Measurements from ENCODE around the gene MDP1. TPM values are rescaled to one million over a fixed set of nuclear protein-coding genes. Genes with fewer than 3 reads are reported as not detected.
"Not testable (repeated sequence)": the region's sequence is repeated elsewhere in the genome, so short reads cannot be mapped to it uniquely, and the experiment has no call there.

Gene MDP1
- total RNA-seq, 4 donors from 2014 or later: 13.1 to 55.9 (median 25.4) TPM

DNA sequence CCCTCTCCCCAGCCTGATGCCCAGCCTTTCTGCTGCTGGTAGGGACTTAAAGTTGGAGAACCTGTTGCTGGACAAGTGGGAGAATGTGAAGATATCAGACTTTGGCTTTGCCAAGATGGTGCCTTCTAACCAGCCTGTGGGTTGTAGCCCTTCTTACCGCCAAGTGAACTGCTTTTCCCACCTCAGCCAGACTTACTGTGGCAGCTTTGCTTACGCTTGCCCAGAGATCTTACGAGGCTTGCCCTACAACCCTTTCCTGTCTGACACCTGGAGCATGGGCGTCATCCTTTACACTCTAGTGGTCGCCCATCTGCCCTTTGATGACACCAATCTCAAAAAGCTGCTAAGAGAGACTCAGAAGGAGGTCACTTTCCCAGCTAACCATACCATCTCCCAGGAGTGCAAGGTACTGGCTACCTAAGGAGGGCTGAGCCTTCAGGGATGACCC, 8.7 kb downstream of the MDP1 start:
- H3K4me3 ChIP-seq (replicated peaks in 1 of 3): no peak overlapping the region
- H3K27me3 ChIP-seq: no peaks in the 10 kb centered on the region
- no peak for DNase-seq
- peaks cover 22 to 31% of the 10 kb centered on the region in 2 donors for H3K36me3 ChIP-seq
- TF ChIP-seq, protein P1, sequence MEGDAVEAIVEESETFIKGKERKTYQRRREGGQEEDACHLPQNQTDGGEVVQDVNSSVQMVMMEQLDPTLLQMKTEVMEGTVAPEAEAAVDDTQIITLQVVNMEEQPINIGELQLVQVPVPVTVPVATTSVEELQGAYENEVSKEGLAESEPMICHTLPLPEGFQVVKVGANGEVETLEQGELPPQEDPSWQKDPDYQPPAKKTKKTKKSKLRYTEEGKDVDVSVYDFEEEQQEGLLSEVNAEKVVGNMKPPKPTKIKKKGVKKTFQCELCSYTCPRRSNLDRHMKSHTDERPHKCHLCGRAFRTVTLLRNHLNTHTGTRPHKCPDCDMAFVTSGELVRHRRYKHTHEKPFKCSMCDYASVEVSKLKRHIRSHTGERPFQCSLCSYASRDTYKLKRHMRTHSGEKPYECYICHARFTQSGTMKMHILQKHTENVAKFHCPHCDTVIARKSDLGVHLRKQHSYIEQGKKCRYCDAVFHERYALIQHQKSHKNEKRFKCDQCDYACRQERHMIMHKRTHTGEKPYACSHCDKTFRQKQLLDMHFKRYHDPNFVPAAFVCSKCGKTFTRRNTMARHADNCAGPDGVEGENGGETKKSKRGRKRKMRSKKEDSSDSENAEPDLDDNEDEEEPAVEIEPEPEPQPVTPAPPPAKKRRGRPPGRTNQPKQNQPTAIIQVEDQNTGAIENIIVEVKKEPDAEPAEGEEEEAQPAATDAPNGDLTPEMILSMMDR (IDR thresholded peaks at IDR 0.05): no peak
- no peak for TF ChIP-seq POLR2A (IDR thresholded peaks at IDR 0.05)
- intact Hi-C loops (cut with DNase I): no loop called here
- no peaks in the 10 kb centered on the region for H3K9me3 ChIP-seq
- 87 to 99% methylated on average over 5 of the region's 5 CpGs for WGBS, 2 donors
- peaks cover 0 to 3% of the 10 kb centered on the region in 2 donors for H3K4me1 ChIP-seq
- H3K27ac ChIP-seq: no peak overlapping the region

DNA sequence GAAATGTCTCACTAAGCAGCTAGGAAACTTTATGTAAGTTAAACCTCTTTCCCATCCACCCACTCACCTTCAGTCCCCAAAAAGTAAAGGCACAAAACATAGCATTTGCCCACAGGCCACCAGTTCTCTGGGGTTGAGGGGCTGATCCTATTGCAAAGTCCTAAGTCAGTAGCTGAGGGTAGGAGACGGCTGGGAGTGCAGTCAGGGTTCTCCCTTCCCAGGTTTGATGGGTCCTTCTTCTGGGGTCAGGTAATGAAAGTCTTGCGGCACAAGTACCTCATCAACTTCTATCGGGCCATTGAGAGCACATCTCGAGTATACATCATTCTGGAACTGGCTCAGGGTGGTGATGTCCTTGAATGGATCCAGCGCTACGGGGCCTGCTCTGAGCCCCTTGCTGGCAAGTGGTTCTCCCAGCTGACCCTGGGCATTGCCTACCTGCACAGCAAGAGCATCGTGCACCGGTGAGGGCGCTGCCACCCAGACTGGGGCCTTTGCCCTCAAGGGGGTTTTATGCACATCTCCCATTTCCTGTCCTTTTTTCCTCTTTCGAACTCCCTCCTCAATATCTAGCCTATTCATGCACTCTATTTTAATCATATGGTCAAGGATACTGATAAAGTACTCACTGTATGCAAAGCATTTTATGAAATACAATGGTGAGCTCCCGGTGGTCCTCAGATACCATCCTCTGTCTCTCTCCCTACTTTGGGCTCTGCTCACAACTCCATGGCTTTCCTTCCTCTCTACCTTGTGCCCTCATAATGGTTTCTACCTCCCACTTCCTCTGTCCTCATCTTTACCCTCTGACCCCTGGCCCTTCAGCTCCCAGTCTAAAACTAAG, 9.4 kb downstream of the MDP1 start:
- 96 to 98% methylated on average over 7 to 11 of the region's 11 CpGs for WGBS, 2 donors
- no peak for DNase-seq
- peaks cover 22 to 31% of the 10 kb centered on the region in 2 donors for H3K36me3 ChIP-seq
- H3K4me3 ChIP-seq (replicated peaks in 1 of 3): no peak overlapping the region
- H3K27ac ChIP-seq: no peak overlapping the region
- TF ChIP-seq POLR2A (IDR thresholded peaks at IDR 0.05): no peak
- TF ChIP-seq, protein P1 (IDR thresholded peaks at IDR 0.05): no peak
- intact Hi-C loops (cut with DNase I): no loop called here
- H3K27me3 ChIP-seq: no peaks in the 10 kb centered on the region
- no peaks in the 10 kb centered on the region for H3K4me1 ChIP-seq
- no peaks in the 10 kb centered on the region for H3K9me3 ChIP-seq

DNA sequence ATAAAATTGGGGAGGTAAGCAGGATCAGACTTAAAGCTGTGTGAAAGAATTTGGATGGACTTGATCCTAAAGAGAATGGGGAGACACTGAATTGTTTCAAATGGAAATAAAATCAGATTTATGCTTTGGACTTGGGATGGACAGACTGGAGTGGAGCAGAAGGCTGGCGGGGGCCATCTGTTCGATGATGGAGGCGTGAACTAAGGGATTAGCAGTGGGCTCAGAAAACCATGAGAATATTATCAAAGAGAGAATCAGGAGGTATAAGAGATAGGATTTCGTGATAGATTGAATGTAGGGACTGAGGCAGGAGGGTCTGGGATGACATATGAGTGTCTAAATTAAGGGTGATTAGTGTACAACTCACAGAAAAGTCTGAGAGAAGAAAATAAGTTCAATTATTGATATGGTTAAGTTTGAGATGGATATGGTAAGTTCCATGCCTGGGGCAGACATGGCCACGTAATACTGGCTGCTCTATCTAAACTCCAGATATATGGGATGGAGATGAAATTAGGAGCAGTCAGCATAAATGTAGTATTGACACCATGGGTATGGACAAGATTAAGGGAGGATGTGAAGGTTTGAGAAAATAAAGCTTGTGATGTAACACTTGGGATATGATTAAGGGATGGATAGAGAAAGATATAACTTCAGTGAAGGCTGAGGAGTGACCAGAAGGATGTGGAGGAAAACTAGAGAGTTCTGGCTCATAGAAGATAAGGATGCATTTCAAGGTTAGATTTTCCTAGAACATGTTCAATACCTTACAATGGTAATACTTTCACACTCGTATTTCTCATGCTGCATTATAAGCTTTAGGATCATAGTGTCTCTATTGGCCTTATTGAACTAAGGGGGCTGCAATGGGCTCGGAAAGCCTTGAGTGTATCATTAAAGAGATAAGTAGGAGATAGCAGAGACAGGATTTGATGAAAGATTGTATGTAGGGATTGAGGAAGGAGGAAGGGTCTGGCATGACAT, 11.4 kb downstream of the MDP1 start:
- H3K36me3 ChIP-seq: peaks cover 14 to 18% of the 10 kb centered on the region in 2 donors
- WGBS, 2 donors: 93 to 95% methylated on average over 7 of the region's 7 CpGs
- intact Hi-C loops (cut with DNase I): no loop called here

DNA sequence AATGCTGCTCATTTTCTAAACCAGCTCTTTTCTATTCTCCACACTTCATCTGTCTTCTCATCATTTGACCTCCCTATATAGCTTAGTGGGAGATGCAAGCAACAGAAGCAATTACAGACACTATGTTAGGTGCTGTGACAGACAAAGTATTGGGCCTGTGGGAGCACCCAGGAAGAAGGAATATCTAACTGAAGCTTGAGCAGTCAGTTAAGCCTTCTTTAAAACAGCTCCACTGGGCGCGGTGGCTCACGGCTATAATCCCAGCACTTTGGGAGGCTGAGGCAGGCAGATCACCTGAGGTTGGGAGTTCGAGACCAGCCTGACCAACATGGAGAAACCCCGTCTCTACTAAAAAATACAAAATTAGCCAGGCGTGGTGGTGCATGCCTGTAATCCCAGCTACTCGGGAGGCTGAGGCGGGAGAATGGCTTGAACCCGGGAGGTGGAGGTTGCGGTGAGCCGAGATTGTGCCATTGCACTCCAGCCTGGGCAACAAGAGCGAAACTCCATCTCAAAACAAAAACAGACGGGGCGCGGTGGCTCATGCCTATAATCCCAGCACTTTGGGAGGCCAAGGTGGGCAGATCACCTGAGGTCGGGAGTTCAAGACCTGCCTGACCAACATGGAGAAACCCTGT, 12.5 kb downstream of the MDP1 start:
- WGBS, 2 donors: 92 to 94% methylated on average over 16 of the region's 16 CpGs

More for the DNA sequence above, 11.4 kb downstream of the MDP1 start:
- no peaks in the 10 kb centered on the region for H3K9me3 ChIP-seq
- H3K4me1 ChIP-seq: no peaks in the 10 kb centered on the region
- TF ChIP-seq, protein P1 (IDR thresholded peaks at IDR 0.05): no peak
- no peak for TF ChIP-seq POLR2A (IDR thresholded peaks at IDR 0.05)
- no peak overlapping the region for H3K4me3 ChIP-seq (replicated peaks in 1 of 3)
- no peak overlapping the region for H3K27ac ChIP-seq
- no peak for DNase-seq
- no peaks in the 10 kb centered on the region for H3K27me3 ChIP-seq

DNA sequence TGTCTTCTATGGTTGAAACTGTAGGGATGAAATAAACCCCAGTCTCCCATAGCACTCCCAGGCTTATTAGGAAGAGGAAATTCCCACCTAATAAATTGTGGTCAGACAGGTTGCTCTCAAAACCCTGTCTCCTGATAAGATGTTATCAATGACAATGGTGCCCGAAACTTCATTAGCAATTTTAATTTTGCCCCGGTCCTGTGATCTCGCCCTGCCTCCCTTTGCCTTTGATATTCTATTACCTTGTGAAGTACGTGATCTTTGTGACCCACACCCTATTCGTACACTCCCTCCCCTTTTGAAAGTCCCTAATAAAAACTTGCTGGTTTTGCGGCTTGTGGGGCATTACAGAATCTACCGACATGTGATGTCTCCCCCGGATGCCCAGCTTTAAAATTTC, 13.3 kb downstream of the MDP1 start:
- H3K9me3 ChIP-seq; H3K4me1 ChIP-seq; DNase-seq; intact Hi-C loops (cut with DNase I); H3K4me3 ChIP-seq (replicated peaks in 1 of 3); H3K27ac ChIP-seq; H3K36me3 ChIP-seq; H3K27me3 ChIP-seq: not testable (repeated sequence)
- 90% methylated on average over 8 of the region's 8 CpGs for WGBS, 2 donors

More for the DNA sequence above, 12.5 kb downstream of the MDP1 start:
- H3K27ac ChIP-seq; DNase-seq; H3K9me3 ChIP-seq; H3K4me3 ChIP-seq (replicated peaks in 1 of 3); H3K27me3 ChIP-seq; H3K4me1 ChIP-seq; intact Hi-C loops (cut with DNase I): not testable (repeated sequence)
- H3K36me3 ChIP-seq: peaks cover 9 to 16% of the 10 kb centered on the region in 2 donors

Measured in thyroid gland (tissue), 4 donors.